Astrocyte (in vitro differentiated cells and primary cell): ENCODE results near the gene COMMD4.

Experiments
- EZH2 ChIP-seq: IDR thresholded peaks from 2 replicates; pipeline ENCODE4 v1.6.1; 2012; ENCODE audit warnings: mild to moderate bottlenecking, low read length, inconsistent platforms; ENCODE audit not compliant: insufficient read depth
- TF ChIP-seq, protein P1 (sequence below): IDR thresholded peaks from 2 replicates; pipeline ENCODE4 v1.5.1; 2011; ENCODE audit warnings: low read depth, mild to moderate bottlenecking, inconsistent platforms, low read length, moderate library complexity; ENCODE audit not compliant: insufficient read depth

DNA sequence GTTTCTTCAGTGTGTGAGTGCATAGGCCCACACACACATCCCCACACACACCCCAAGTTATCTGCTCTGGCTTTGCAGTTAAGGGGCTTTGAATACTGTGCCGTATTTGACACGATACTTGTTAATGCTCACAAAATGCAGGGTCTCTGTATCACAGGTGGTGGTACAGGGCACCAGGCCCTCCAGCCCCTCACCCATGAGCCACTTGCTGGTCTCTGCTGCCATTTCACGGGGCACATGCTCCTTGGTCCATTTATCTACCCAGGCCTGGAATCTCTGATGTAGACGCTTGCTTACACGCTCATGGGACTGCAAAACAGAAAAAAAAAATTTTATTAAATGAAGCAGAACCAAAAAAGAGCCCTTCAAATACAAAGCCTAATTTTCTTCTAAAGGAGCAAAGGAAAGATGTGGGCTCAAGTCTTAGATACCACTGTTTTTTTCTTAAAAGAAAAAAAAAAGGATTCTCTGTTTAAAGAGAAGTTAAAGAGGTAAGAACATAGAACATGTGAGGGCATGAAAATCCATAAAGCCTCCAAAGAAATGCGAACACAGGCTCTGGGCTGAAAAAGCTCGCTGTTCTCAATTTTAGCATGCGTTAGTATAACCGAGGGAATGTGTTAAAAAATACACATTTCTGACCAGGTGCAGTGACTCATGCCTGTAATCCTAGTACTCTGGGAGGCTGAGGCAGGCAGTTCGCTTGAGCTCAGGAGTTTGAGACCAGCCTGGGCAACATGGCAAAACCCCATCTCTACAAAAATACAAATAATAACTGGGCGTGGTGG lies 36.2 kb downstream of the COMMD4 start:
- TF ChIP-seq, protein P1, sequence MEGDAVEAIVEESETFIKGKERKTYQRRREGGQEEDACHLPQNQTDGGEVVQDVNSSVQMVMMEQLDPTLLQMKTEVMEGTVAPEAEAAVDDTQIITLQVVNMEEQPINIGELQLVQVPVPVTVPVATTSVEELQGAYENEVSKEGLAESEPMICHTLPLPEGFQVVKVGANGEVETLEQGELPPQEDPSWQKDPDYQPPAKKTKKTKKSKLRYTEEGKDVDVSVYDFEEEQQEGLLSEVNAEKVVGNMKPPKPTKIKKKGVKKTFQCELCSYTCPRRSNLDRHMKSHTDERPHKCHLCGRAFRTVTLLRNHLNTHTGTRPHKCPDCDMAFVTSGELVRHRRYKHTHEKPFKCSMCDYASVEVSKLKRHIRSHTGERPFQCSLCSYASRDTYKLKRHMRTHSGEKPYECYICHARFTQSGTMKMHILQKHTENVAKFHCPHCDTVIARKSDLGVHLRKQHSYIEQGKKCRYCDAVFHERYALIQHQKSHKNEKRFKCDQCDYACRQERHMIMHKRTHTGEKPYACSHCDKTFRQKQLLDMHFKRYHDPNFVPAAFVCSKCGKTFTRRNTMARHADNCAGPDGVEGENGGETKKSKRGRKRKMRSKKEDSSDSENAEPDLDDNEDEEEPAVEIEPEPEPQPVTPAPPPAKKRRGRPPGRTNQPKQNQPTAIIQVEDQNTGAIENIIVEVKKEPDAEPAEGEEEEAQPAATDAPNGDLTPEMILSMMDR: no peak
- no peak for TF ChIP-seq EZH2
